Tibial artery (tissue), 4 donors: ENCODE results near the gene KRT28.
A peak's percentile ranks its signal among the peaks of the same experiment; 100 is the strongest.

Source experiments
- DNase-seq, 2 donors: peaks; one replicate each; pipeline ENCODE4 v3.0.0-alpha.2; 2019
- H3K27ac ChIP-seq, 2 donors: fragments of 200-600 bp; sonication (generic) in 1 of 2; 1 replicate in 1 of 2; 2 replicates in 1 of 2; pipeline ENCODE4 v1.5.1; 2018 to 2019; ENCODE audit warnings: mild to moderate bottlenecking in 1 of 2
- H3K27me3 ChIP-seq, 2 donors: fragments of 200-600 bp; sonication (generic) in 1 of 2; one replicate each; pipeline versions ENCODE4 v1.5.1 to v1.6.0; 2016 to 2019
- H3K36me3 ChIP-seq, 3 donors: fragments of 200-600 bp; sonication (generic) in 2 of 3; one replicate each; pipeline ENCODE4 v1.5.1; 2016 to 2019; ENCODE audit warnings: mild to moderate bottlenecking in 2 of 3
- H3K4me1 ChIP-seq, 4 donors: fragments of 200-600 bp; sonication (generic) in 2 of 4; 1 replicate in 3 of 4; 2 replicates in 1 of 4; pipeline ENCODE4 v1.5.1; 2016 to 2019
- H3K4me3 ChIP-seq, 2 donors: fragments of 200-600 bp; sonication (generic) in 1 of 2; 1 replicate in 1 of 2; 2 replicates in 1 of 2; pipeline ENCODE4 v1.5.1; 2018 to 2019; ENCODE audit warnings: mild to moderate bottlenecking in 2 of 2
- H3K9me3 ChIP-seq, 3 donors: fragments of 200-600 bp; sonication (generic) in 1 of 3; one replicate each; pipeline ENCODE4 v1.5.1; 2016 to 2019
- CTCF ChIP-seq, 2 experiments: fragments of 200-600 bp in 1 of 2; fragments of 450-650 bp in 1 of 2; IDR thresholded peaks; one replicate each; pipeline ENCODE4 v1.5.1; 2017 to 2019; ENCODE audit warnings: antibody characterized with exemption in 2 of 2, mild to moderate bottlenecking in 1 of 2, moderate library complexity in 1 of 2
- intact Hi-C: fragments of 100-400 bp; cut with DNase I; formaldehyde crosslinking; loops from one replicate; pipeline ENCODE4 v1.15.0; 2023; ENCODE audit warnings: low total_unique reads

KRT28 gene

GRCh38 chr17:40822132-40822812 is 22.5 kb upstream of the KRT28 start, which contains the start of gene KRT10:
TSS of gene KRT10 (minus strand) at chr17:40822614. CDS start at chr17:40822585, 29 bp downstream.
- no peak for TF ChIP-seq CTCF (IDR thresholded peaks at IDR 0.05)
- intact Hi-C loops = no loop called here

GRCh38 chr17:40821536-40821935 is 21.8 kb upstream of the KRT28 start:
- Histone ChIP-seq H3K4me1 (peaks cover 0 to 14% (median 3%) of the 10 kb centered on the region in 4 donors), H3K27ac (no peak overlapping the region), H3K27me3 (no peaks in the 10 kb centered on the region), H3K9me3 (no peaks in the 10 kb centered on the region), H3K4me3 (no peak overlapping the region), H3K36me3 (peaks cover 0 to 14% (median 11%) of the 10 kb centered on the region in 3 donors)
- intact Hi-C loops = no loop called here
- DNase-seq = no peak
- TF ChIP-seq CTCF (IDR thresholded peaks at IDR 0.05) = no peak

More at GRCh38 chr17:40822132-40822812, 22.5 kb upstream of the KRT28 start, which contains the start of gene KRT10:
- no peaks in the 10 kb centered on the region for H3K9me3 ChIP-seq
- H3K4me1 ChIP-seq = peaks cover 0 to 14% (median 3%) of the 10 kb centered on the region in 4 donors
- H3K27ac ChIP-seq = no peak within 1 kb of the TSS
- no peaks in the 10 kb centered on the region for H3K27me3 ChIP-seq
- H3K4me3 ChIP-seq = no peak within 1 kb of the TSS
- peaks cover 0 to 7% (median 6%) of the 10 kb centered on the region in 3 donors for H3K36me3 ChIP-seq
- no peak for DNase-seq

- no peak overlapping the region for H3K4me3 ChIP-seq
- peaks cover 0 to 14% (median 11%) of the 10 kb centered on the region in 3 donors for H3K36me3 ChIP-seq
- intact Hi-C loops = no loop called here
- H3K4me1 ChIP-seq = peaks cover 0 to 14% (median 3%) of the 10 kb centered on the region in 4 donors
- TF ChIP-seq CTCF (IDR thresholded peaks at IDR 0.05) = no peak
- DNase-seq = no peak
- no peak overlapping the region for H3K27ac ChIP-seq
- no peaks in the 10 kb centered on the region for H3K27me3 ChIP-seq
- no peaks in the 10 kb centered on the region for H3K9me3 ChIP-seq
Observed at GRCh38 chr17:40820228-40820838, 20.6 kb upstream of the KRT28 start.

- DNase-seq = peak in 1 of 2 donors; percentile 38
- intact Hi-C loops = no loop called here
- TF ChIP-seq CTCF (IDR thresholded peaks at IDR 0.05) = no peak
- peak overlapping the region; percentile 74 to 88 for H3K27ac ChIP-seq
- no peaks in the 10 kb centered on the region for H3K27me3 ChIP-seq
- H3K4me3 ChIP-seq = peak overlapping the region; percentile 60 to 77
- H3K9me3 ChIP-seq = no peaks in the 10 kb centered on the region
- peaks cover 0 to 14% (median 3%) of the 10 kb centered on the region in 4 donors for H3K4me1 ChIP-seq
- H3K36me3 ChIP-seq = peaks cover 0 to 14% (median 11%) of the 10 kb centered on the region in 3 donors
Observed at GRCh38 chr17:40819528-40820125, 19.9 kb upstream of the KRT28 start.

- Histone ChIP-seq H3K9me3 (no peaks in the 10 kb centered on the region), H3K4me3 (peak overlapping the region; percentile 60 to 77), H3K27me3 (no peaks in the 10 kb centered on the region), H3K27ac (peak overlapping the region; percentile 74 to 88), H3K36me3 (peaks cover 0 to 14% (median 11%) of the 10 kb centered on the region in 3 donors), H3K4me1 (peaks cover 0 to 14% (median 3%) of the 10 kb centered on the region in 4 donors)
- intact Hi-C loops = no loop called here
- peak in 1 of 2 experiments; percentile 12 for TF ChIP-seq CTCF (IDR thresholded peaks at IDR 0.05)
- DNase-seq = peak; percentile 56 to 88
Observed at GRCh38 chr17:40818733-40819527, 19.2 kb upstream of the KRT28 start.
